Suppressor macrophage treated with lipopolysaccharide for 4 hours (primary cell): ENCODE results near the gene NFKB1.

Source experiments
- DNase-seq: peaks from one replicate; pipeline ENCODE4 v3.0.0-alpha.2; 2020

The NFKB1 gene

DNA sequence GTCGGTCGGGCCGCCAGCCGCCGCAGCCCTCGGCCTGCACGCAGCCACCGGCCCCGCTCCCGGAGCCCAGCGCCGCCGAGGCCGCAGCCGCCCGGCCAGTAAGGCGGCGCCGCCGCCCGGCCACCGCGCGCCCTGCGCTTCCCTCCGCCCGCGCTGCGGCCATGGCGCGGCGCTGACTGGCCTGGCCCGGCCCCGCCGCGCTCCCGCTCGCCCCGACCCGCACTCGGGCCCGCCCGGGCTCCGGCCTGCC, 213 bp downstream of the NFKB1 start:
- DNase-seq: no peak

DNA sequence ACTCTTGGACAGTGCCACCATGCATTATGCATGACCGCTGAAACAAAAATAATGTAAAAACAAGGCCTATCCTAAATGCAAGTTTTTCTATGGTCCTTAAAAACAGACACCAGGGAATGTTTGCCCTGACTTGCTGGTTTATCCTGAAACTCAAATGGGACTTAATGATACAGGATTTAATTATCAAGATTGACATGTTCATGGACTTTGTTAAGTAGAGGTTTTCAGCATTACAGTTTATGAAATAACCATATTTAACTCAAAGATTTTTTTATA, 1.3 kb downstream of the NFKB1 start:
- DNase-seq: no peak

DNA sequence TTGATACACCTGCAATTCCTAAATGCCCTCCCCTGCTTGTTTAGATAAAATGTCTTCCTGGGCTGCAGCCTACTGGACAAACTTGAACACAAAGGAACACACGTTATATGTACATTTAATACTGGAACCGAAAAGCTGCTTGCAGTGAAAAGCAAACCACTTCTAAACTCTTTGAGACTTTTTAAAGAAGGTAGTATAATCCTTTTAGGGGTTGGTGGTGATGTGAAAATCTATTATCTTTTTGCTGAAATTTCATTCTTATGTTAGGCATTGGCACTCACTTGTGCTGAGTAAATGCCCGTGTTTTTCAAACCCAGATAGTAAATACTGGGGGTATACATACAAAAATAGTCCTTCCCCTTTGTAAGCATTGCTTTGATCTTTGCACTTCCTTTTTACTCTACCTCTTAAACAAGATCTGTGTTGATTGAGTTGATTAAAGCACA, 2.2 kb downstream of the NFKB1 start:
- DNase-seq: peak; percentile 41

DNA sequence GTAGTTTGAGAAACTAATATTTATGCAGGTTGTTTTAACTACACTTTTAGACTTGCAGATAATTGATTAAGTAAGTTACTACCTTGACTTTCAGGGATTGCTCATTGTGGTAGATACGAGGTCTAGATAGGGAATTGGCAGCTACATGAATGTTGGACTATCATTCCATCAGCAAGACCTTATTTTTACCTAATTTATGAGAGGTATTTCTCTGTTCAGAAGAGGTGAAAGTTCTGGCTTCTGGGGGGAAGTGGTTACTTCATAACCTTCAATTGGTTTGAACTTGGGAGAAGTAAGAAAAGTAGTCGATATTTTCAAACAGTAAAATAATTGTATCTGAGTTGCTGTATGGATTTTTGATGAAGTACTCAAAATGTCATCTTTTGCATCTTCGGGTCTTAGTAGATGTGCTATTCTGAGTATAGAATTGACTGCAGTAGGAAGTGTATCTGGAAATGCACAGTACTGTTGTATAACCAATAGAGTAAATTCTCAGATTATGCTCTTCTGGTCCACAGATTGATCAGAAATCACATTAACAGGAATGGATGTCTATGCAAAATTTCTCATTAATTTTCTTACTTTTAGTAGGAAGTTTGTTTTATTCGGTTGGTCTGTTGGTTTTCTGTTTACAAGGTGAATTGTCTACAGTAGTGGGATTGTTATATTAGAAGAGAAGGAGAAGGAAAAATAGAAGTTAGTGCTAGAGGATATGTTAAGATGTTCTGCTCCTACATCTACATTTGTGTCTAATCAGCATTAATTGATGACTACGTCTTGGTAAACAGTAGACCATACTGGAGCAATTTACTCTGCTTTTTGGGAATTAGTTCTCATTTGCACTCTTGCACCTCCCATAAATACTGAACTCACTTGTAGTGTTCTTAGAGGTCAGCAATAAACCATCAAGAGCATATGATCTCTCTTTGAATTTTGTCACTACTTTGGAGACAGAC, 3.0 kb downstream of the NFKB1 start:
- no peak for DNase-seq

DNA sequence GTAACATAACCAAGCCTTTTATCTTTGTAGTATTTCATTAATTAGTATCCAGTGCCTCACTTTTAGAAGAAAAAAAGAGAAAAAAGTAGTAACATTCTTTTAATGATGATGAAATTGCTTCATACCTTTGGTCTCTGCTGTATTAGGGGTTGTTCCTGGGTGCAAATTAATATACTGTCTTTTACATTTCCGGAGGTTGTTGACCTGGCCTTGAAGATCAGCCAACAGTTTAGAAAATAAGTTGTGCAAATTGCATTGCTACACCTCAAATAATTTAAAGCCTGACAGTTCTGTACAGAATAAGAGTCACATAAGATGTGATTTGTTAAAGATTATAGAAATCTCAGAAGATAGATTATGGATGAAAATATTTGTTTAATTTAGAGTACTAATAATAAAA, 3.8 kb downstream of the NFKB1 start:
- no peak for DNase-seq

DNA sequence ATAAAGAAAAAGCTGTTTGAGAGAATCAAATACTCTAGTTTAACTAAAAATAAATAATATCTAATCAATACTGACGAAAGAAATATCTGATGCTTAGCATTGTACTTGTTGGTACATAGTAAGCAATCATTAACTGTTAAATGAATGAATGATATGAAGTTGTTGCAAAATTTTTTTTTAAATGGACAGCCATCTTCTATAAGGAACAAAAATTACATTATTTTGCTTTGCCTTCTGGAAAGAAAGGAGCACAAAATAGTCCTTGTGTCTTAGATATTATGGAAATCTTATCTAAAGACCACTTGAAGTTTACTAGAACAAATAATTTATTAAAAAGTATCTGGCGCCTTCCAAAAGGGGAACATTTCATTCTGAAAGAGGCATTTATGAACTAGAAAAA, 4.5 kb downstream of the NFKB1 start:
- no peak for DNase-seq

DNA sequence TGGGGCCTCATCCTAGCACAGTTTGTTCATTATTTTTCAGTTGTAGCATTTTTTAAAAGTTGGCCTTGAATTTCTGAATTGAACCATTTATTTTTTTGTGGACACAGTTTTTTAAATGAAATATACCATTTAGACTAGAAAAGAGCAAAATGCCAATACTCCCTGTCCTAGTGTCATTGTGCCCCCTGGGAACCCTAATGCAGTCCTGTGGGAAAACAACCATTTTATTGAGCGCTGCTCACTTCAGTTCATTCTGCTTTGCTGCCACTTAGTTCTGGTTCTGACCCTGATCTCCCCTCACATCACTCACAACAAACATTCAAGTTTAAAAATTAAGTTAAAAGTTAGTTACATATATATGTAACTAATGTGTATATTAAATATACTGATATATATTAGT, 5.4 kb downstream of the NFKB1 start:
- DNase-seq: no peak

DNA sequence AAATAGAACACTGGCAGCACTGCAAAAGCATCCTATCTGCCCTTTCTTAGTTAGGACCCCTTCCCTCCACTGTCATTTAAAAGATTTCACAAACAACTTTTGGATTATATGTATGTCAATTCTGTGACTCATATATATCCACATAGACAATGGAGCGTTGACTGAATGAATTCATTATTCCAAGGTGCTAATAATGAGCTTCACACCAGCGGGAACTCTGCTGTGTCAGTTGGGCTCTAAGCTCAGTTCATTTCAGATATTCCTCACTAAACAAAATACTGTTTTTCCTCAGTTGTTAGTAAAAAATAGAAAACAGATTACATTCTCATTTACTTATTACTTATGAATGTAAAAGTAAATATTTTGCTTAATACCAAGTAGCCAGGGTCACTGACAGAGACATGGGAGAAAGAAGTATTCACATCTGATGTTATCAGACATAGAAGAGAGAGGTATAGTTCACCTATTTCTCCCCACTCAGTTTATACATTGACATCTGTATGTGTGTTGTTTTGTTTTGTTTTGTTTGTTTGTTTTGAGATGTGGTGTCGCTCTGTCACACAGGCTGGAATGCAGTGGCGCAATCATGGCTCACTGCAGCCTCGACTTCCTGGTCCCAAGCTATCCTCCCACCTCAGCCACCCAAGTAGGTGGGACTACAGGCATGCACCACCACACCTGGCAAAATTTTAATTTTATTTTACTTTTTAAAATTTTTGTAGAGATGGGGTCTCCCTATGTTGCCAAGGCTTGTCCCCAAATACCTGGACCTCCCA, 10.9 kb downstream of the NFKB1 start:
- DNase-seq: no peak

DNA sequence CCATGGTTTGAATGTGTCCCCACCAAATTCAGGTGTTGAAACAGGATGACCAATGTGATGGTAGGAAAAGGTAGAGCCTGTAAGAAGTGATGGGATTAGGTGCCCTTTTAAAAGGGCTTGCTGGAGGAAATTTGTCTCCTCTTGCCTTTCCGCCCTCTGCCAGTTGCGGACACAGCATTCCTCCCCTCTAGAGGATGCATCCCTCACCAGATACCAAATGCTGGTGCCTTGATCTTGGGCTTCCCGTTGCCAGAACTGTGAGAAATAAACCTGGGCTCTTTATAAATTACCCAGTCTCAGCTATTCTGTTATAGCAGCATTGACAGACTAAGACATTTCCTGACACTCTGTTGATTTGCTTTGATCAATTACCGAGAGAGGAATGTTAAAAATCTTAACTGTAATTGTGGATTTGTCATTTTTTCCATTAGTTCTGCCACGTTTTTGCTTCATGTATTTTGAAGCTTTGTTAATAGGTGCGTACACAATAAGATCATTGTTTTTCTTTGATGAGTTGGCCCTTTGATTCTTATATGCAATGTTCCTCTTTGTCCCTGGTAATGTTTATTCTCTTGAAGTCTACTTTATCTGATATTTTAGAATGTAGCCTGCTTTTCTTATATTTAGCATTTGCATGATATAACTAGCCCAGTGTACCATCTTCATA, 13.3 kb downstream of the NFKB1 start:
- no peak for DNase-seq

DNA sequence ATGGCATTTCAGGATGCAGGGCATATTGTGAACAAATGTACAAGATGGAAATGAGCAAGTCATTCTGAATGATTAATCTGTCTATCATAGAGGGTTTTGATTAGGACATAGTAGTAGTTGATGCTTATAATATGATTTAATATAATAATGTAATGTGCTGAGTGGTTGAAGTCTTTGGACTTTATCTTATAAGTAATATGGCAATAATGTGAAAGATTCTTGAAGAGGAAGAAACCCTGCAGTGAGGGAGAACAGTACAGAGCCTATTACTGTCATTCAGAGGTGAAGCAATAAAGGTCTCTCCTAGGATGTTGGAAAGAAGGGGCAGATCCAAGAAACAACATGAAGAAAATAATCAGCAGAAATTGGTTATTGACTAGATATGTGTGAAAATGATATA, 16.6 kb downstream of the NFKB1 start:
- no peak for DNase-seq

DNA sequence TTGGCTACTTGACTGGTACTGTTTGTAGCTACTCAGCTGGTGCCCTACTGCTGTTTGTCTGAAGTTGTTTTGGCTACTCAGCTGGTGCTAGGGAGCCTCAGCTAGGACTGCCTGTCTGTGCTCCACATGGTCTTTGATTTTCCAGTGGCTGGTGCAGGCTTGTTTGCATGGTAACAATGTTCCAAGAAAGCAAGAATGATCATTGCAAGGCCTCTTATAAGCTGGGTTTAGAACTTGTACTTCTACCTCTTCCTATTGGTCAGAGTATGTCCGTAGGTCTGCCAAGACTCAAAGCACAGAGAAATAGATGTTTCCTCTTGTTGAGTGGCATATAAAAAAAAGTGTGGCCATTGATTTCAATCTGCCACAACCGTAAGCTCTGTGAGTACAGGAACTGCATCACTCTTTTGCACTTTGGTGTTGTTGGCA, 17.6 kb downstream of the NFKB1 start:
- no peak for DNase-seq

DNA sequence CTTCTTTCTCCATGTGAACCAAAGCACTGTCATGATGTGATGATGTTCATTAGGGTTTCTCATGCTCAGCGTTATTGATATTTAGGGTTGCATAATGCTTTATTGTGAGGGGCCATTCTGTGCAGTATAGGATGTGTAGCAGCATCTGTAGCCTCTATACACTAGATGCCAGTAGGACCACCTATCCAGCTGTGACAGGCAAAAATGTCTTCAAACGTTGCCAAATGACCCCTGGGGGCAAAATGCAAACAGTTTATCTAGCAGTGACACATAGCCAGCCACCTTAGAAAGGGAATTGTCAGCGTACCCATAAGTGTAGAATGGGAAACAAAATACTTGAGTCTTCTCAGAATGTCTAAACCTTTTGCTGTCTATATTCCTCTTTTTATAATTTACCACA, 18.8 kb downstream of the NFKB1 start:
- no peak for DNase-seq

DNA sequence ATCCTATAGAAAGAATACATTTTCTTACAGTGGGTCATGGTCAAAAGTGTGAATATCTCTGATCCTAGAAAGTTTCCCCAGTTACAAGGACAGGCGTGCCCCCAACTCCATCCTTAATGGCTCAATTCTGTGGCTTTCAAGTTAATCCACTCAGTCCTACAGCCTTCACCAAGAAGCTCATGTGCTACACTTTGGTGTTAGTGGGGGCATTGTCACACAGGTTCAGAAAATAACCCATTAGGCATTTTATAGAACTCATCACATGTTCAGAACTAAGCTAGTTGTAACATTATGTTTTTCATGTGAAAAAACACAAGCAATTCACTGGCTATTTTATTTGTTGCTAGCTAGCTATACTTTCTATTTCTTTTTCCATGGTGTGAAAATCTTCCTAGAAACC, 20.4 kb downstream of the NFKB1 start:
- DNase-seq: no peak

DNA sequence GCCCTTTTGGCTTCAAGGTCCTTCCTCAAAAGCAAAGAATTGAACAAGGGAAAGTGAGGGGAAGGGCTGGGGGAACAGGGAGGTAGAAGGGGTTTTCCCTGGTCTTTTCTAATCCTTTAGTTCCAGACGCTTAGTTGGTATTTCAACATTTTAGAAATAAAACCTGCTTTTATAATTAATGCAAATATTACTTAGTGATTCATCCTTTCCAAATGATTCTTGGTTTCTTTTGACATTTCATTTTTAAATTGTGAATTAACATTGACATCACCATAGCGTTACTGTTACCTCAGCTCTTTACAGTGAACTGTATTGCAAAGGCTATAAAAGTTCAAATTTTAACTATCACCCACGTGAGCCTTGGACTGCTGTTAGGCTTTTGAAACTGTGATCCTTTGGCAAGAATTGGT, 20.9 kb downstream of the NFKB1 start:
- peak; percentile 95 for DNase-seq

DNA sequence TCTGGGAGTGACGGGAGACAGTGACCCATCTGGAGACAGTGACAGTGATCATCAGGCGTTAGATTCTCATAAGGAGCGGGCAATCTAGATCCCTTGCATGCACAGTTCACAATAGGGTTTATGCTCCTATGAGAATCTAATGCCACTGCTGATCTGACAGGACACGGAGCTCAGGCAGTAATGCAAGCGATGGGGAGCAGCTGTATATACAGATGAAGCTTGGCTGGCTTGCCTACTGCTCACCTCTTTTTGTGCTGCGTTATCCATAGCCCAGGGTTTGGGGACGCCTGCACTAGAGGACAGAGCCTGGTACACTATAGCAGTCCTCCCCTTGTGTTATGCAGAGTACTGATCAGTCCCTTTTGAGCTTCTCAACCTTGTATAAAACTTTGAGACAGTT, 23.5 kb downstream of the NFKB1 start:
- DNase-seq: no peak

DNA sequence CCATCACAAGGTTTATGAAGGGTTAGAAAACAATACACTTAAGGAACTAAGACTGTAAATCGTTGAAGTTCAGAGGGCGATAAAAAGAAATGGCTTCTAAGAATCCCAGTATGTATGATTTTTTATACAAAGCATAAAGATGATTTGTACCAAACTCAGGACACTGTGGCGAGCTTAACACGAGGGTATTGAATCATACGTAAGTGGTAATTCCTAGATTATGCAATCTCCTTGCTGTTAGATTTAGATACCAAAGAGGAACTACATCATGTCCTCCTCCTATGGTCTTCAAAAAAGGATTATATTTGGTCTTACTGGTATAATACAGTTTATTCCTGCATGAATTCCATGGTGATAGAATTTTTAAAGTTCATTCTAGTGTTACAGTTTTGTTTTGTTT, 23.9 kb downstream of the NFKB1 start:
- DNase-seq: peak; percentile 95

DNA sequence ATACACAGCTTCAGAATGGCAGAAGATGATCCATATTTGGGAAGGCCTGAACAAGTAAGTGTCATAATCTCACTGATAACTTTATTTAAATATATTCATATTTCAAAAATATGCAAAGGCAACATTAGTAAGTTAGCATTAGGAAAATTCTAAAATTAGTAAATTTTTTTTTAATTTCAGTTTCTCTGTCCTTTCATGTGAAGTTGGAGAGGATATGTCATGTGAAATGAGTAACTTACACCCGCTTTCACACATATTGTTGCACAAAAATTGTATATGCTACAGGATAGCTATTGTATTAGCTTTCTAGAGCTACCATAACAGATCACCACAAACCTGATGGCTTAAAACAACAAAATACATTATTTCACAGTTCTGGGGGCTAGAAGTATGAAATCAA, 24.3 kb downstream of the NFKB1 start:
- DNase-seq: peak; percentile 71

DNA sequence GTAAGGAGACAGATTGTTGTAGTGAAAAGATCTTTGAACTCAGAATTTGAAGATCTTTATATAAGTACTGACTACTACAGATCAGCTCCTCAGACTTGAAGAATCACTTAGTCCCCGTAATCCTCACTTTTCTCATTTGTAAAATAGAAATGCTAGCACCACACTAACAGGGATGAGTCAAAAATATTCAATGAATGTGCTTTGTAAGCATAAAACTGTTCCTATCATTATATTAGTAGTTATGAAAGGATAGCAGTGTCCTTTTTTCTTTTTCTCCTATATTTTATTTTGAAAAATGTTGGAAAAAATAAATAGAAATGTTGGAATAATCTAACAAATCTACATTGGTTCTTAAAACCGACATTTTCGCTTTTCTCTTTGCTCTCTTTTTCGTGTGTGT, 25.4 kb downstream of the NFKB1 start:
- DNase-seq: no peak

DNA sequence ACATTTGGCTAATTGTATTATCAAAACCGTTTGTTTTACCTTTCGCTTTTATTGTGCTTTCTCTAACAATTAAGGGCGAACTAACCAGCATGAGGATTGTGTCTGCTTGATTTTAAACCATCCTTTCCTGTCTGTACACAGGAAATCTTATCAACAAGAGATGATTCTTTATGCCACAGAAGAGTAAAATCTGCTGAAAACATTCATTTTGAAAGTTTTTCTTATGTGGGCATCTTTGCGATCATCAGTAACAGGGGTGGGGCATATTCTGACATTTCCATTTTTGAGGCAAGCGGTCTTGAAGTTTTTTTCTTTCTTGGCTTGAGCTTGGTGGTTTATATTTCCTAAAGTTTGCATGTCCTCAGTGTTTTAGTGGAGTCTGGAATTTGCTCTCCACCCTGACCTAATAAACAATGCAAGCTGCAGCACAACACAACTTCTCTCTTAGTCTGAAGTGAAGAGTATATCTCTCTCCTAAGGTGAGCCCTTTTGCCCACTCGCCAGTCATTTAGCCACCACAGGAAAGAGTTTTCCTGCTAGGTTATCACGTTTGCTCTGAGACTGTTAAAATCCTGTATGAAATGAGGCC, 26.6 kb downstream of the NFKB1 start:
- DNase-seq: no peak

DNA sequence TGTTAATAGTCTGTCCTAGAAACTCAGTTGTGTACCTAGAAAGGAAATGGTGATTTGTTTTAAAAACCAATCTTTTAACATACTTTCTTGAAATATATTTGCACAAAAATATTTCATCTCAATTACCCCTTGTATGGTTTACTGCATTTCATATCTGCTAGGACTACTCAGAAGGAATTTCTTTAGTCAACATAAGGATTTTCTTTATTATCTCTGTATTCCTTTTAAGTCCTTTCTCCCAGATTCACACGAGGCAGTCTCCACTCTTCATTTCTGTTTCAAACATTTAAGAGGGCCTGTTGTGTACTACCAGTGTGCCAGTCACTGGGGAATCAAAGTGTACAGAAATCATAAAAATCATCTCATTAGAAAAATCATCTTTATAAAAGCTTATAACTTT, 28.8 kb downstream of the NFKB1 start:
- no peak for DNase-seq

DNA sequence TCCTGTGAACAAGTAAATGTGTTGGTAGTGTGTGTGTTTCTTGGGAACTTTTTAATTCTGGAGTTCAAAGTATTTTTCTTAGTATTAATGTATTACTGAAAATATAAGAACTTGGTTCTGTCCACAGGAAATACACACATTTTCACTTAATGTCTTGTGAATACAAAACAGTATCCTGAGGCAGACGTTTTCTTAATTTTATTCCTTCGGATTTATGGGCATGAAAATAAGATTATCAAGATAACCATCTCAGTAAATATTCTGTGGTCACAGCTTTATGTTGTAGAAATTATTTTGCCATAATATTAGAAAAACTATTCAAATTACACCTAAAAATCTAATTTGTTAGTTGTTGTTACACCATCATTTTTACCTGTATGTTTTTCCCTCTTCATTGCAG, 29.8 kb downstream of the NFKB1 start:
- no peak for DNase-seq

DNA sequence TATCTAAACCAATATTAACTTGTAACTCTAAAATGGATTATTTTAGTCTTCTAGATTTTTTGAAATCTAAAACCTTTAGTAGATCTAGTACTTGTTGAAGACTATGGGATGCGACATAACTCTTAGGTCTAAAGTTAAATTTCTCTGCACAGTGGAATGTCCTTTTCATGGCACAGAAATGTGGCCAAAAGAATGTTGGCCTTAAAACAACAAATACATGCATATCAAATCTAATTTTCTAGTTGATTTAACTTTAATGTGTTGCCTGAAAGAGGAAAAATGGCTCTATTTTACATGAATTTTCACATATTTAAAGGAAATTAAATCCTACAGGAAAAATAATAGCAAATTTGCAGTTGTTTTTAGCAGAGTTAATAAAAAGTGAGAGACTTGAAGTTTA, 30.3 kb downstream of the NFKB1 start:
- no peak for DNase-seq

DNA sequence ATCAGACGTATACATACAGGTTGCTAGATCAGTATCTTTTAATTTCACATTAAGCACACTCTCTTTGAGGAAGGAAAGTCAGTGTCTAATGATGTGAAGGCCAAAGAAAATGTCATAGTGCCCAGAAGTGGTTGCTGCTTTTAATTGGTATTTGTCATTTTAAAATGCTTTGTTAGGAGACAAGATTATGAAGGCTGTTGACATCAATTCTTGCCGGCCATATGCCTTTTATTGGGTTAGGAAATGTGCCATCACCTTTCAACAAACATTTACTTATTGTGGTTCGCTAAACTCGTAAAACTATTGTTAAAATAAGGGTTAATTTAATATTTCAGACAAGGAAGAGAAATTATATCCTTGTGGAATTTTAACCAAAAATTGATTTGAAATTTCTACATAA, 32.2 kb downstream of the NFKB1 start:
- DNase-seq: no peak

DNA sequence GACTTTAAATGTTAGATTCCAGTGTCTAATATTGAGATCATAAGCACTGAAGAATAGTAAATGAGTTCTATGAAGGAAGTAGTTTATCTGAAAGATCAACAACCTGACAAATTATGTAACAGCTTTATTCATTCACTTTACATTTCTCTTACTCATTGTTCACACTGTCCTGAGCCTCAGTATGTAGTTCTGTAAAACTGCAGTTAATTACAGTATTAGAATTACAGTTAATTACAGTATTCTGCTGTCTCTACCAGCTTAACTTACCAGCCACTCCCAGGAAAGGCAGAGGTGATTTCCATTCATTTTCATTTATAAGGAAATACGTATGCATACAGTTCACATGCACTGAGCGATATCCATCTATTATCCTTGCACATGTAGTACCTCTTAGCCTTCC, 32.7 kb downstream of the NFKB1 start:
- no peak for DNase-seq
